ENCODE measurements around the gene AGO4. TPM values are rescaled to one million over a fixed set of nuclear protein-coding genes. Genes with fewer than 3 reads are reported as not detected.

The AGO4 gene
- total RNA-seq: 10 to 100 TPM; 17.4 to 24.0 TPM
- 21.6 TPM for polyA plus RNA-seq (ENCODE audit: insufficient read depth, low read depth, low replicate concordance)
- long read RNA-seq, donor 1: 0 reads
- long read RNA-seq, donor 2: 0 reads

DNA sequence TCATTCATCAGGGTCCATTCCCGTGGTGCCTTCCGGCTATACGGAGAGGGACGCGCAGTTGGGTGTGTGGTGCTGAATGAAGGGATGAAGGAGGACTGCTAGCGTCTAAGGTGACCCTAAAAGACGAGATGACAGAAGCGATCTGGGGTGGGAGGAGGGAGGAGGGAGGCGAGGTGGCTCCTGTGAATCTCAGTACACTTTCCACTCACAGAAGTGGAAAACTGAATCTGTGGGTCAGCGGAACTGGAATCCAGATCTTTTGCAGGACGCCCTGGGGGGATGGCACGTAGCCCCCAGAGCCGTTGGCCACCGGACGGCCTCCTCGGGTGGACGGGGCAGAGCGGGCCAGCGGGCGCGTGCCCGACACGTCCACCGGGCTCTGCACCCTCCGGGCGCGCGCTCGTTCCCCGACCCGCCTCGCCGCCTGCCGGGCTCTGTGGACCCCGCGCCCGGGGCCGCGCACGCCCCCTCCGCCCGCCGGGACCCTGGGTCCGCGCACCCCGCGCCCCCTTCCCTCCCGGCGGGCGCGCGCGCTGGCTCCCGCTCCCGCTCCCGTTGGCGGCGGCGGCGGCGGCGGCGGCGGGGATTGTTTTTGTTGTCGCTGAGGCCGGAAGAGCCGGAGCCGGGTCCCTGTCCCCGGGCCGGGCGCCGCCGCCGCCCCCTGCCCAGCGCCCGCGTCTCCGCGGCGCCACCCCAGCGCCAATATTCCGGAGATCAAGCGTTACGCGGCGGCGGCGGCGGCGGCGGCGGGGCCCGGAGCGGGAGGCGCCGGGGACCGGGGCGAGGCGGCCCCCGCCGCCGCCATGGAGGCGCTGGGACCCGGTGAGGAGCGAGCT is at the start of gene AGO4:
AGO4 (plus strand) TSS at position 403 of the 836 bp plus-strand sequence; CDS start at position 804, 401 bp downstream.
- 0% methylated on average over 8 to 19 of the region's 105 CpGs for WGBS, 2 donors
- TF ChIP-seq POLR2A (IDR thresholded peaks at IDR 0.05): no peak
- TF ChIP-seq, protein P1, sequence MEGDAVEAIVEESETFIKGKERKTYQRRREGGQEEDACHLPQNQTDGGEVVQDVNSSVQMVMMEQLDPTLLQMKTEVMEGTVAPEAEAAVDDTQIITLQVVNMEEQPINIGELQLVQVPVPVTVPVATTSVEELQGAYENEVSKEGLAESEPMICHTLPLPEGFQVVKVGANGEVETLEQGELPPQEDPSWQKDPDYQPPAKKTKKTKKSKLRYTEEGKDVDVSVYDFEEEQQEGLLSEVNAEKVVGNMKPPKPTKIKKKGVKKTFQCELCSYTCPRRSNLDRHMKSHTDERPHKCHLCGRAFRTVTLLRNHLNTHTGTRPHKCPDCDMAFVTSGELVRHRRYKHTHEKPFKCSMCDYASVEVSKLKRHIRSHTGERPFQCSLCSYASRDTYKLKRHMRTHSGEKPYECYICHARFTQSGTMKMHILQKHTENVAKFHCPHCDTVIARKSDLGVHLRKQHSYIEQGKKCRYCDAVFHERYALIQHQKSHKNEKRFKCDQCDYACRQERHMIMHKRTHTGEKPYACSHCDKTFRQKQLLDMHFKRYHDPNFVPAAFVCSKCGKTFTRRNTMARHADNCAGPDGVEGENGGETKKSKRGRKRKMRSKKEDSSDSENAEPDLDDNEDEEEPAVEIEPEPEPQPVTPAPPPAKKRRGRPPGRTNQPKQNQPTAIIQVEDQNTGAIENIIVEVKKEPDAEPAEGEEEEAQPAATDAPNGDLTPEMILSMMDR (IDR thresholded peaks at IDR 0.05): no peak

DNA sequence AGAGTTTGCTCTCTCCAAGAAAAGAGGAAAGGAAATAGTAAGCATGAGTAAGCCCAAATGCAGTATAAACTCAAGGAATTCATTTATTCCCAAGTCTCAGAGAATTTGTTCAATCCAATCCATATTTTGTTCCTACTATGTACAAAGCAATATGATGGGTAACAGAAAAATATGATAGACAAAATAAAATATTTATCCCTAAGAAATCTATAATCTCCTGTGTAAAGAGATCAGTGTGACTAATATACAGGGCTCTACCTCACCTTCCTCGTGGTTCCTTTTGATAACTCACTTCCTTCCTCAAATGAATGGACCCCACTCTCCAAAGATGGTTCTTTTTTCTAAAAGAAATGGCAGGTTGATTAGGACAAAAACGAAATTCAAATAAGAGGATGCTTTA is 45.7 kb upstream of the AGO4 start:
- Histone ChIP-seq H3K27me3 (no peaks in the 10 kb centered on the region), H3K27ac (no peak overlapping the region), H3K4me3 (no peak overlapping the region), H3K36me3 (ENCODE audit: low read depth, missing control alignments) (no peaks in the 10 kb centered on the region), H3K9me3 (no peaks in the 10 kb centered on the region), H3K4me1 (no peaks in the 10 kb centered on the region)
- intact Hi-C loops (cut with DNase I; ENCODE audit: low total_unique reads): no loop called here
- DNase-seq: no peak
- TF ChIP-seq POLR2A (IDR thresholded peaks at IDR 0.05): no peak
- TF ChIP-seq, protein P1 (IDR thresholded peaks at IDR 0.05): no peak
- 83 to 84% methylated on average over 2 of the region's 2 CpGs for whole genome bisulfite sequencing, 2 donors

More for the DNA sequence above, at the start of gene AGO4:
- intact Hi-C loops (cut with DNase I; ENCODE audit: low total_unique reads): no loop called here
- Histone ChIP-seq H3K27ac (peak within 1 kb of the TSS; percentile 82 to 92), H3K4me3 (peak within 1 kb of the TSS; percentile 83 to 90), H3K4me1 (peaks cover 16% of the 10 kb centered on the region), H3K36me3 (ENCODE audit: low read depth, missing control alignments) (no peaks in the 10 kb centered on the region), H3K9me3 (no peaks in the 10 kb centered on the region), H3K27me3 (no peaks in the 10 kb centered on the region)
- peak; percentile 76 for DNase-seq

DNA sequence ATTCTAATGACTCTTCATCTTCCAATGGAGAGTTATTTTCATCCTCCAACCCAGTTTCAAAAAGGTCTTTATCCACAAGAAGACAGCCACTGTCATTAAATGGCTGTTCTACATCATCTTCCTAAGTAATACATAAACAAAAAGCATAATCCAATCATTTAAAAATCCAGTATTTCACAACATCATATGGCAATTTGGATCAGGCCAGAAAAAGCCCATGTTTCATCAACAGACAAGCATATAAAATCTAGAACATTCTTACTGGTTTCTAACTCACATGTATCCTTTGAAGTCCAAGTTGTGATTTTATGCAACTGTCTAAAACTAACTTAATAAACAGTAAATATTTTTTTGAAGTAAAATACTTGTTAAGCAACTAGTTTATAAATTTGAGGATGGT is 44.6 kb upstream of the AGO4 start:
- no peak overlapping the region for H3K4me3 ChIP-seq
- TF ChIP-seq, protein P1 (IDR thresholded peaks at IDR 0.05): no peak
- TF ChIP-seq POLR2A (IDR thresholded peaks at IDR 0.05): no peak
- intact Hi-C loops (cut with DNase I; ENCODE audit: low total_unique reads): no loop called here
- H3K27me3 ChIP-seq: no peaks in the 10 kb centered on the region
- no peaks in the 10 kb centered on the region for H3K4me1 ChIP-seq
- DNase-seq: no peak
- no peaks in the 10 kb centered on the region for H3K9me3 ChIP-seq
- H3K27ac ChIP-seq: no peak overlapping the region
- no peaks in the 10 kb centered on the region for H3K36me3 ChIP-seq (ENCODE audit: low read depth, missing control alignments)

DNA sequence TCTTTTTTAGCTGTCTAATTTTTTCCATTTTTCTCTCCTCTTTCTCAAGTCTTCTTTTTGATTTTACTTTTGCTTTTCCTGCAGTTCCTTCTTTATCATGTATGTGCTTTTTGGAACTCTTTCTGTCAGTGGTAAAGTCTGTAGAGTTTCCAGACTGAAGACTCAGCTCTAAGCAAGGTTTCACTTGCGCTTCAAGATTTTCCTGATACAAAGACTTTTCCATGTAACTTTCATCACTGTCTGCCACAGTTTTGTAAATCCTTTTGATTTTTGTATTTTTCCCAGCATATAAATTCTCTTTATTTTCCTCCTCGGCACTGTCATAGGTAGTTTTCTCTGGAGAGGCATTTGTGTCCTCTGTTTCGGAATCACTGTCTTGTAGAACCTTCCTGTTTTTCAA is 43.5 kb upstream of the AGO4 start:
- DNase-seq: no peak
- no peak overlapping the region for H3K27ac ChIP-seq
- TF ChIP-seq, protein P1 (IDR thresholded peaks at IDR 0.05): no peak
- no peak for TF ChIP-seq POLR2A (IDR thresholded peaks at IDR 0.05)
- no peaks in the 10 kb centered on the region for H3K27me3 ChIP-seq
- H3K9me3 ChIP-seq: no peaks in the 10 kb centered on the region
- no peaks in the 10 kb centered on the region for H3K36me3 ChIP-seq (ENCODE audit: low read depth, missing control alignments)
- WGBS, 2 donors: 94 to 96% methylated on average over 3 of the region's 3 CpGs
- no peaks in the 10 kb centered on the region for H3K4me1 ChIP-seq
- intact Hi-C loops (cut with DNase I; ENCODE audit: low total_unique reads): no loop called here
- no peak overlapping the region for H3K4me3 ChIP-seq
